SIG-M5 treated with dmso at 0.1 percent for 504 hours (cell line): ENCODE measurements around the gene CYP46A1.
"Not testable (repeated sequence)": the region's sequence is repeated elsewhere in the genome, so short reads cannot be mapped to it uniquely, and the experiment has no call there.

Experiments used
- DNase-seq: peaks from one replicate; lab custom pipeline; 2025; ENCODE audit not compliant: unreplicated experiment; lab: John Stamatoyannopoulos, UW

CYP46A1 gene

GRCh38 chr14:99683619-99684409 is at the start of gene CYP46A1:
CYP46A1 (plus strand) TSS chr14:99684298; CDS start chr14:99684418, 120 bp downstream.
- DNase-seq = peak; percentile 98

DNA sequence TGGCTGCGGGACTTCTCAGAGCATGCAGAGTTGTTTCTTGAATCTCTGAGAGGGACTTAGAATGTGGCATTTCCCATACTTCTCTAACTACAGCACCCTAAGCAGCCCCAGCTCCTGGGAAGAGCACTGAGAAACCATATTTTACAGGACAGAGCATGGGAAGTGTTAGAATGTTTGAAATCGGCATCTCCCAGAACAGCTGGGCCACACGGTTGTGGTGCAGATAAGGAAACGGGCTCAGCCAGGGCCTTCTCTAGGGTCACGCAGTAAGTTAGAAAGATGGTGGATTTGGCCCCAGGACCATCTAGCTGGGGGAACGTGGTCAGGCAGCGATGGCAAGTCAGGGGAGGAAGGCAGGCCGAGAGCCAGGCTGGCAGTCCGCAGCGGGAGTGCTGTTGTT is 49.7 kb upstream of the CYP46A1 start:
- DNase-seq = no peak

DNA sequence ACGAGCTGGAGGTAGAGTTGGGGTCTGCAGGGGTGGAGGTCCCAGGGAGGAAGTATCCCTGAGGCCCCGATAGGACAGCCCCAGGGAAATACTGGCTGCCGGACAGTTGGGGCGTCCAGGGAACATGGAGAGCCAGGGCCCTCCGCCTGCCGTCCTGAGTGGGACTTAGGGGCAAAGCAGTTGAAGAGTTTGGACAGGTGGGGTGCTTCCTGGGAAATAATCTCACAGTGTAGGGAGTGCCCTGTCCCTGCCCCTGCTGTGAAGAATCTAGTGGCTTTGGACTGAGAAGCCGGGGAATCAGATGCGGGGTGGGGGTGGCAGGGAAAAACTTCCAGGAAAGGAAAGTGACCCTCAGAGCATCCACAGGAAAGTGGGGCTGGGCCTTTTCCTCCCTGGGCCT is 49.0 kb upstream of the CYP46A1 start:
- DNase-seq = no peak

- peak; percentile 35 for DNase-seq
Measured at GRCh38 chr14:99636487-99636886, 47.6 kb upstream of the CYP46A1 start.

- no peak for DNase-seq
Measured at GRCh38 chr14:99637624-99638023, 46.5 kb upstream of the CYP46A1 start.

DNA sequence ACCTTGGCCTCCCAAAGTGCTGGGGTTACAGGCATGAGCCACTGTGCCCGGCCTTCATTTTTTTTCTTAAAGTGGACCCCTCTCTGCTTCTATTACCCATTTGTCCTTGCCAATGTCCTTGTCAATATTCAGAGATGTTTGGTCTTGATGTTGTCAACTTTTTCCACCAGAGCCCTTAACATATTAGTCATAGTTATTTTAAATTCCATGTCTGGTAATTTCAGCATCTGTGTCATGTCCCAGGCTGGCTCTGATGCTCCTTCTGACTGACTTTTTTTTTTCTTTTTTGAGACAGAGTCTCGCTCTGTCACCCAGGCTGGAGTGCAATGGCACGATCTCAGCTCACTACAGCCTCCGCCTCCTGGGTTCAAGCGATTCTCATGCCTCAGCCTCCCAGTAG is 41.3 kb upstream of the CYP46A1 start:
- not testable (repeated sequence) for DNase-seq

DNA sequence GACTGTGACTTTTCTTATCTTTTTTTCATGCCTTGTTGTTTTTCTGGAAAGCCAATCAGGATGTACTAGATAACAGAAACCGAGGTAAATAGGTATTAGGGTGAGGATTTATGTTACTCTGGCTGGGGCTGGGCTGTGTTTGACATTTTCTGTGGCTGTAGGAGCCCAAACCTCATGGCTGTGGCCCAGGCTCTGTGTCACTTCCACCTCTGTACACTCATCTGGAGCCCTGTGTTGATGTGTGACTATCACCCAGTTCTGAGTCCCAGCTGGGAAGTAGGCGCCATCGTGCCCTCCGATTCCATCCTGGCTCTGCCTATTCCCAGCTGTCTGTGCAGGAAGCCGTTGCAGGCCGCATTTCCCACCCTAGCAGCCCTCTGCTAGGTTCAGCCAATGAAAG is 40.8 kb upstream of the CYP46A1 start:
- no peak for DNase-seq

GRCh38 chr14:99644035-99644587 is 40.0 kb upstream of the CYP46A1 start:
- no peak for DNase-seq

GRCh38 chr14:99644723-99645544 is 39.2 kb upstream of the CYP46A1 start, which contains the start of gene HHIPL1:
HHIPL1 (plus strand) TSS chr14:99645129; CDS start chr14:99645208, 79 bp downstream.
- no peak for DNase-seq

DNA sequence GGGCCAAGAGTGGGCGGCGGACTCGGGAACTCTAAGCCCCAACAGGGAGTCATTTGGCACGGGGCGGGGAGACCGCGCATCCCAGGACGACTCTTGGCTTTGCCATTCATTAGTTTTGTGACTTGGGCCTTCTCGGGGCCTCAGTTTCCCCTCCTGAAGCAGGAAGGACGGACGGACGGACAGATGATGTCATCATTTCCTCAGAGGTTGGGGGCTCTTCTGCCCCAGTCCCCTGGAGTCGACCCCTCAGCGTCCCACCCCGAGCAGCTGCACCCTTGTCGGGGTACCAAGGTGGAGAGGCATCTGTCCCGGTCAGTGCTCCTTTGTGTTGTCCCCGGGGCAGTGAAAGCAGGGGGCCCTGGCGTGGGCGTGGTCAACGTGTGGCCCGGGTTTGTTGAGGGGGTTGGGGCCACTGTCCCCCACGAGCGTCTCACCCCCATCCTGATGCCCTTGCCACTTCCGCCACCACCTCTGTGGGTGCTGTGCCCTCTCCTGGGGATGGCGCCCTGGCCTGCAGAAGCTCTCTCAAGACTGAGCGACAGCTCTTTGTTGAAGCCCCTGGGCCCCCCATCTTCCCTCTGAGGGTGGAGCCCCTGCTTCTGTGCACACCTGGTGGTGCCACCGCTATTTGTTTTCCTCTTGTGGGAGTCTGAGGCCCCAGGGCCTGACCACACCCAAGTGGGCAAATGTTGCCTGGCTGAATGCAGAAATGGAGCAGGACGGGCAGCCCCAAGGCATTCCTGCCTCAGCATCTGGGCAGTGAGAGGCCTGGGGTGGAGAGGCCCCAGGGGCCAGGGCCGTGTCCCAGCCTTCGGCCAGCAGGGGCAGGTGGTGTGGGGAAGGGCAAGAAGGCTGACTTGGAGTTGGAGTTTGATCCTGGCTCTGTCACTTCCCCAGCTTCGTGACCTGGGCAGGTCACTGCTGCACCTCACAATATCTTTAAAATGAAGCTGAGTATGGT is 38.3 kb upstream of the CYP46A1 start:
- no peak for DNase-seq

- no peak for DNase-seq
Measured at GRCh38 chr14:99647411-99647810, 36.7 kb upstream of the CYP46A1 start.

DNA sequence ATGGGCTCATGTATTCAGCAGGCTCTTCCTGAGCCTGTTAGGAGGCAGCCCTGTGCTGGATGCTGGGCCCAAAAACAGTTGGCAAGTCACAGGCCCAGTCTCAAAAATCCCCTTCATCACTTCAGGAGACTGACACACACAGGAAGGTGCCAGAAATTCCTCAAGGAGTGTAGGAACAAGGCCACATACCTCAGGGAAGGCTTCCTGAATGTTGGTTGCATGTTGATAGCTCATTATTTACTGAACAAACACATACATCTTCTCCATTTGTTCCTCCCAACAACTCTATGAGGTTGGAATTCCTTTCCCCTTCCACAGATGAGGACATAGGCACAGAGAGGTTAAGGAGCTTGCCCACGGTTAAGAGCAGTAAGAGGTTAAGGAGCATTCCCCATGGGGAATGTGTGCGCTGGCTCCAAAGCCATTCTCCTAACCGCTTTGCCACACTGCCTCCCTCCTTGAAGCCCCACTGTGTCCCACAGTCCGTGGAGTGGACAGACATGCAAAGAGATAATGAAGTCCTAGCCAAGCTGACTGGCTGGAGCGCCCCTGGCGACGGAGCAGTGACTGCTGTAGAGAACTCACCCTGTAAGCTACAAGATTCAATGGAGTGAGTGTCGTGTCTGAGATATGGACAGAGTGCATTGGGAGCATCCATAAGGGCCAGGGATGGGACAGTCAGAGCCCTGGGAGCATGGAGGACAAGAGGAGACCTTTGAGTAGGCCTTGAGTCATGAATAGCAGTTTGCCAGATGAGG is 35.9 kb upstream of the CYP46A1 start:
- no peak for DNase-seq

DNA sequence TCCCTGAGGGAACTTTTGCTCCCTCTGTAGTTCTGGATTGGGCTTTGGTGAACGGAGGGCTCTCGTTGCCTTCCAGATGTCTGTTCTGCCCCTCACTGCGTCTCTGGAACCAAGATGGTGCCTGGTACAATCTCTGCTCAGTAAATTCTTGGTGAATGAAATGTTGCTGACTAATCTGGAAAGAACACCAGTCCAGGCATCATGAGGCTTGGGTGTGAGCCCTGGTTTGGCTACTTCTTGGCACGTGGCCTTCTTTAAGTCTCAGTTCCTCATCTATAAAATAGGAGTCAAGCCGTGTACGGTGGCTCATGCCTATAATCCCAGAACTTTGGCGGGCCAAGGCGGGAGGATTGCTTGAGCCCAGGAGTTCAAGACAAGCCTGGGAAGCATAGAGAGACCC is 34.9 kb upstream of the CYP46A1 start:
- DNase-seq = no peak

DNA sequence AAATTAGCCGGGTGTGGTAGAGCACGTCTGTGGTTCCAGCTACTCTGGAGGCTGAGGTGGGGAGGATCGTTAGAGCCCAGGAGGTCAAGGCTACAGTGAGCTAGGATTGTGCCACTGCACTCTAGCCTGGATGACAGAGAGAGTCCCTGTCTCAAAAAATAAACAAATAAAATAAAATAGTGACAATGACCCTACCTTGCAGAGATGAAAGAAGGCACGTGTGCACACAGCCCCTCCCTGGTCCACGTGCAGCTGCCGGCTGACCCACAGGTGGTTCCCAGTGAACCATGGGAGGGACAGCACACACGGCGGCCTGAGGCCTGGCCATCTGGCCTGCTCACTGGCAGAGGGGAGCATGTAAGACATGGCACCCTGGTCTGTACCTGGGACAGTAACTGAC is 34.5 kb upstream of the CYP46A1 start:
- no peak for DNase-seq

GRCh38 chr14:99650189-99650588 is 33.9 kb upstream of the CYP46A1 start:
- DNase-seq = no peak

GRCh38 chr14:99651953-99652746 is 31.9 kb upstream of the CYP46A1 start:
- no peak for DNase-seq

DNA sequence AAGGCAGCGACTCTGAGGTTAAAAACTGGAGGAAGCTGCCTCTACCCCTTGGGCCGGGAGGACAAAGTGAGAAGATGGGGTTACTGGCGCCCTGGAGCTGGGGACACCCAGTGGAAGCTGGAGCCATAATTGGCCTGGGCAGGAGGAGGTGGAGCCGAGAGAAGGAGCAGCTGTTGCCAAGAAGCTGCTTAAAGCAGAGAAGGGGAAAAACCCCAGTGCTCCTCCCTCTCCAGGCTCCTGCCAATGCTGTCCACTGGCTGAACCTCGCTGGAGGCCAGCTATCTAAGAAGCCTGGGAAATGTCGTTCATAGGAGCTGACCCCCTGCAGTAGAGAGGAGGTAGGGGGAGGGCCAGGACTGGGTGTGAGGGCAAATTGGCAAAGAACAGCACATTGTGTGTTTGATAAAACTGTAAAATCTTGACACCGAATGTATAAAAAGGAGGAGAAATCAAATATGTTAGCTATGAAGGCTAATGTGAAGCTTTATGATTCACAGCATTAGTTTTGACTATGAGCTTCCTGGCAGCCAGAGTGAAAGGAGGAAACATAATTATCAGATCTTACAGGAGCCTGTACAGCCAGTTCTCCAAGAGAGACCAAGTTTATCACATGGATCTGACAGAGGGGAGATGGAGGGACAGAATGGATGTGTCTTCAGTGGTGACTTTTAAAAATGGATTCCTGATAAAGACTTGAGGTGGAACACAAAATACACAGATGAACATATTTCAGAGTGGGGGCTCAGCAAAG is 29.7 kb upstream of the CYP46A1 start:
- peak; percentile 53 for DNase-seq

GRCh38 chr14:99655521-99655920 is 28.6 kb upstream of the CYP46A1 start:
- DNase-seq = no peak
